HEK293T (cell line): Measurements from ENCODE around the gene FBXL12.
A peak's percentile ranks its signal among the peaks of the same experiment; 100 is the strongest.

Experiments
- CTCF ChIA-PET: fragments of 350-600 bp; formaldehyde crosslinking; extraction: SDS; loops from one replicate; lab custom pipeline; 2021; ENCODE audit warnings: antibody characterized with exemption, inconsistent platforms; lab: Yijun Ruan, JAX
- POLR2A ChIA-PET: fragments of 350-600 bp; formaldehyde crosslinking; extraction: SDS; loops from one replicate; lab custom pipeline; 2020; ENCODE audit warnings: antibody characterized with exemption, inconsistent platforms; lab: Yijun Ruan, JAX
- DNase-seq: peaks from one replicate; pipeline ENCODE4 v3.0.0; 2012; ENCODE audit warnings: mixed read lengths; ENCODE audit errors: extremely low spot score
- ARNT ChIP-seq: fragments of 450-650 bp; IDR thresholded peaks from 2 replicates; pipeline ENCODE4 v1.6.1; 2017; ENCODE audit warnings: mild to moderate bottlenecking
- BHLHE40 ChIP-seq: fragments of 450-650 bp; IDR thresholded peaks from 2 replicates; pipeline ENCODE4 v1.6.1; 2016; ENCODE audit warnings: mild to moderate bottlenecking, moderate library complexity, borderline replicate concordance
- CTBP1 ChIP-seq: fragments of 450-650 bp; IDR thresholded peaks from 2 replicates; pipeline ENCODE4 v1.6.1; 2016; ENCODE audit warnings: borderline replicate concordance
- ELF4 ChIP-seq: fragments of 450-650 bp; IDR thresholded peaks from 2 replicates; pipeline ENCODE4 v1.6.1; 2017; ENCODE audit warnings: antibody characterized with exemption
- FOXA1 ChIP-seq: fragments of 450-650 bp; IDR thresholded peaks from 2 replicates; pipeline ENCODE4 v1.6.1; 2016; ENCODE audit warnings: mild to moderate bottlenecking
- FOXK2 ChIP-seq: fragments of 450-650 bp; IDR thresholded peaks from 2 replicates; pipeline ENCODE4 v1.6.1; 2016; ENCODE audit warnings: mild to moderate bottlenecking
- FOXM1 ChIP-seq: fragments of 450-650 bp; IDR thresholded peaks from 2 replicates; pipeline ENCODE4 v1.6.1; 2017; ENCODE audit warnings: mild to moderate bottlenecking, borderline replicate concordance
- HDGF ChIP-seq: fragments of 450-650 bp; IDR thresholded peaks from 2 replicates; pipeline ENCODE4 v1.6.1; 2017; ENCODE audit warnings: antibody characterized with exemption, borderline replicate concordance
- L3MBTL2 ChIP-seq: fragments of 450-650 bp; conservative IDR thresholded peaks from 2 replicates; pipeline ENCODE4 v1.6.1; 2016; ENCODE audit warnings: mild to moderate bottlenecking
- LEF1 ChIP-seq: fragments of 450-650 bp; IDR thresholded peaks from 2 replicates; pipeline ENCODE4 v1.6.1; 2017; ENCODE audit warnings: mild to moderate bottlenecking, borderline replicate concordance
- NFRKB ChIP-seq: fragments of 450-650 bp; IDR thresholded peaks from 2 replicates; pipeline ENCODE4 v1.6.1; 2016; ENCODE audit warnings: mild to moderate bottlenecking, moderate library complexity
- PKNOX1 ChIP-seq: fragments of 450-650 bp; IDR thresholded peaks from 2 replicates; pipeline ENCODE4 v1.6.1; 2016
- SP1 ChIP-seq: fragments of 450-650 bp; IDR thresholded peaks from 2 replicates; pipeline ENCODE4 v1.6.1; 2017
- SUZ12 ChIP-seq: fragments of 450-650 bp; IDR thresholded peaks from 2 replicates; pipeline ENCODE4 v1.6.1; 2016; ENCODE audit warnings: mild to moderate bottlenecking
- TARDBP ChIP-seq: fragments of 450-650 bp; IDR thresholded peaks from 2 replicates; pipeline ENCODE4 v1.6.1; 2016
- ZNF384 ChIP-seq: fragments of 450-650 bp; IDR thresholded peaks from 2 replicates; pipeline ENCODE4 v1.6.1; 2016

The FBXL12 gene

GRCh38 chr19:9806803-9807202 is 12.1 kb downstream of the FBXL12 start:
- CTCF ChIA-PET, result interaction anchor here (0.6 to 0.7 kb wide), 2 partner anchors 193 to 1073 kb away, joined by 4 read pairs; no protein-coding TSS in a partner anchor
- DNase-seq, result no peak
- POLR2A ChIA-PET, result interaction anchor here (1.0 kb wide), 1 partner anchor 12 kb away, joined by 4 read pairs; the partner anchor contains the start of gene FBXL12
- TF ChIP-seq L3MBTL2 (no peak), PKNOX1 (no peak), ELF4 (no peak), NFRKB (no peak), FOXA1 (no peak), HDGF (no peak), BHLHE40 (no peak), FOXK2 (no peak), SUZ12 (no peak), FOXM1 (no peak), TARDBP (no peak), LEF1 (no peak), CTBP1 (no peak), SP1 (no peak), ARNT (no peak), ZNF384 (no peak)

- ChIA-PET CTCF (no interaction called here), POLR2A (no interaction called here)
- TF ChIP-seq ARNT (no peak), LEF1 (no peak), SP1 (no peak), ZNF384 (no peak), SUZ12 (no peak), FOXA1 (no peak), NFRKB (no peak), L3MBTL2 (no peak)
- no peak for DNase-seq
Measured at GRCh38 chr19:9801976-9802375, 16.9 kb downstream of the FBXL12 start.

GRCh38 chr19:9799162-9799561 is 19.7 kb downstream of the FBXL12 start:
- ChIA-PET CTCF (no interaction called here), POLR2A (interaction anchor here (1.2 kb wide), 1 partner anchor 20 kb away, joined by 6 read pairs; the partner anchor contains the start of gene FBXL12)
- no peak for DNase-seq
- TF ChIP-seq HDGF, result no peak
- no peak for TF ChIP-seq BHLHE40
- TF ChIP-seq L3MBTL2, result no peak

GRCh38 chr19:9797871-9798270 is 21.0 kb downstream of the FBXL12 start:
- ChIA-PET CTCF (no interaction called here), POLR2A (interaction anchor here (0.9 kb wide), 1 partner anchor 30 kb away, joined by 4 read pairs; the partner anchor contains the start of gene UBL5)
- TF ChIP-seq NFRKB (no peak), ARNT (no peak), LEF1 (no peak), FOXK2 (no peak), ZNF384 (no peak), BHLHE40 (no peak)
- no peak for DNase-seq

GRCh38 chr19:9796113-9796773 is 22.6 kb downstream of the FBXL12 start:
- TF ChIP-seq LEF1 (no peak), PKNOX1 (peak; percentile 74)

GRCh38 chr19:9793071-9793591 is 25.7 kb downstream of the FBXL12 start:
- CTCF ChIA-PET, result interaction anchor here (0.7 kb wide), 1 partner anchor 358 kb away, joined by 3 read pairs; the partner anchor contains the start of gene ZNF266
- DNase-seq, result no peak
- no peak for TF ChIP-seq FOXM1
- no peak for TF ChIP-seq ZNF384
- no peak for TF ChIP-seq PKNOX1
- TF ChIP-seq FOXK2, result no peak
- TF ChIP-seq SUZ12, result no peak
- POLR2A ChIA-PET, result interaction anchor here (1.1 to 1.3 kb wide), 3 partner anchors 25 to 209 kb away, joined by 4 read pairs; partner anchors contain the start of genes UBL5, ZNF121 and ZNF846

More at GRCh38 chr19:9796113-9796773, 22.6 kb downstream of the FBXL12 start:
- CTCF ChIA-PET, result interaction anchor here (0.7 to 1.0 kb wide), 2 partner anchors 136 to 169 kb away, joined by 3 read pairs; no protein-coding TSS in a partner anchor
- DNase-seq, result peak; percentile 65
- POLR2A ChIA-PET, result no interaction called here
